ENCODE results near the gene TNRC6C.
"Not testable (repeated sequence)": the region's sequence is repeated elsewhere in the genome, so short reads cannot be mapped to it uniquely, and the experiment has no call there.

TNRC6C gene

DNA sequence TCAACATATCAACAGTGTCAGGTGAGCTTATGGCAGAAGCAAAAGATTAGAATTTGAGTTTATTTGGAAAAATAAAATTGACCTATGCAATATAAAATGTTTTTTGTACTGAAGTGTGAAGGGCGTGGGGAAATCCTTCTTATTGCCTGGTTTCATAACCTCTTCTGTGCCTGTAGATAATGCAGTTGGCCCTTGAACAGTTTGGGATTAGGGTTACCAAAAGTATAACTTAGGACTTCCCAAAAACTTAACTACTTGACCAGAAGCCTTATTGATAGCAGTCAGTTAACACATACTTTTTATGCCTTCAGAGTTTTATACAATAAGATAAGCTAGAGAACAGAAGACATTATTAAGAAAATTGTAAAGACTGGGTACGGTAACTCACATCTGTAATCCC is 104.1 kb downstream of the TNRC6C start:
- no peak overlapping the region for H3K4me3 ChIP-seq (ENCODE audit: low read depth, low read length)
- no peak for DNase-seq (ENCODE audit: low read depth)
- TF ChIP-seq, protein P1, sequence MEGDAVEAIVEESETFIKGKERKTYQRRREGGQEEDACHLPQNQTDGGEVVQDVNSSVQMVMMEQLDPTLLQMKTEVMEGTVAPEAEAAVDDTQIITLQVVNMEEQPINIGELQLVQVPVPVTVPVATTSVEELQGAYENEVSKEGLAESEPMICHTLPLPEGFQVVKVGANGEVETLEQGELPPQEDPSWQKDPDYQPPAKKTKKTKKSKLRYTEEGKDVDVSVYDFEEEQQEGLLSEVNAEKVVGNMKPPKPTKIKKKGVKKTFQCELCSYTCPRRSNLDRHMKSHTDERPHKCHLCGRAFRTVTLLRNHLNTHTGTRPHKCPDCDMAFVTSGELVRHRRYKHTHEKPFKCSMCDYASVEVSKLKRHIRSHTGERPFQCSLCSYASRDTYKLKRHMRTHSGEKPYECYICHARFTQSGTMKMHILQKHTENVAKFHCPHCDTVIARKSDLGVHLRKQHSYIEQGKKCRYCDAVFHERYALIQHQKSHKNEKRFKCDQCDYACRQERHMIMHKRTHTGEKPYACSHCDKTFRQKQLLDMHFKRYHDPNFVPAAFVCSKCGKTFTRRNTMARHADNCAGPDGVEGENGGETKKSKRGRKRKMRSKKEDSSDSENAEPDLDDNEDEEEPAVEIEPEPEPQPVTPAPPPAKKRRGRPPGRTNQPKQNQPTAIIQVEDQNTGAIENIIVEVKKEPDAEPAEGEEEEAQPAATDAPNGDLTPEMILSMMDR (IDR thresholded peaks at IDR 0.05; ENCODE audit: low read depth, low read length, missing control alignments) = no peak

- no peak overlapping the region for H3K4me3 ChIP-seq (ENCODE audit: low read depth, low read length)
- TF ChIP-seq, protein P1 (IDR thresholded peaks at IDR 0.05; ENCODE audit: low read depth, low read length, missing control alignments) = no peak
- no peak for DNase-seq (ENCODE audit: low read depth)
These were observed 105.0 kb downstream of the TNRC6C start for GRCh38 chr17:78063489-78063888.

DNA sequence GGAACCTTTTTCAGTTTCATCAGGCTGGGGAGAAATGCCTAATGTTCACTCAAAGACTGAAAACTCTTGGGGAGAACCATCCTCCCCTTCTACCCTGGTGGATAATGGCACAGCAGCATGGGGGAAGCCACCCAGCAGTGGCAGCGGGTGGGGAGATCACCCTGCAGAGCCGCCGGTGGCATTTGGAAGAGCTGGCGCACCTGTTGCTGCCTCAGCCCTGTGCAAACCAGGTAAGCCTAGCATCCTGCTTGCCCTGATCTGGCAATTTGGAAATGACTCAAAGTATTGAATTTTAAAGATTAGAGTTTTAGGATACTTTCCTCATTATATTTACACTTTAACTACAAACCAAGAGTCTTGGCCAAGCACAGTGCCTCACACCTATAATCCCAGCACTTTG is 106.2 kb downstream of the TNRC6C start:
- no peak for DNase-seq (ENCODE audit: low read depth)
- no peak overlapping the region for H3K4me3 ChIP-seq (ENCODE audit: low read depth, low read length)
- TF ChIP-seq, protein P1 (IDR thresholded peaks at IDR 0.05; ENCODE audit: low read depth, low read length, missing control alignments) = no peak

GRCh38 chr17:78066976-78067375 is 108.5 kb downstream of the TNRC6C start:
- not testable (repeated sequence) for H3K4me3 ChIP-seq (ENCODE audit: low read depth, low read length); DNase-seq (ENCODE audit: low read depth)

GRCh38 chr17:78069695-78070094 is 111.2 kb downstream of the TNRC6C start:
- no peak for DNase-seq (ENCODE audit: low read depth)
- TF ChIP-seq, protein P1 (IDR thresholded peaks at IDR 0.05; ENCODE audit: low read depth, low read length, missing control alignments) = no peak
- no peak overlapping the region for H3K4me3 ChIP-seq (ENCODE audit: low read depth, low read length)

- TF ChIP-seq, protein P1 (IDR thresholded peaks at IDR 0.05; ENCODE audit: low read depth, low read length, missing control alignments) = no peak
- H3K4me3 ChIP-seq (ENCODE audit: low read depth, low read length) = no peak overlapping the region
- DNase-seq (ENCODE audit: low read depth) = no peak
These were observed 114.5 kb downstream of the TNRC6C start for GRCh38 chr17:78072961-78073360.

- TF ChIP-seq, protein P1 (IDR thresholded peaks at IDR 0.05; ENCODE audit: low read depth, low read length, missing control alignments) = no peak
- no peak overlapping the region for H3K4me3 ChIP-seq (ENCODE audit: low read depth, low read length)
- no peak for DNase-seq (ENCODE audit: low read depth)
These were observed 116.5 kb downstream of the TNRC6C start for GRCh38 chr17:78075011-78075410.

- no peak for DNase-seq (ENCODE audit: low read depth)
- TF ChIP-seq, protein P1 (IDR thresholded peaks at IDR 0.05; ENCODE audit: low read depth, low read length, missing control alignments) = no peak
- no peak overlapping the region for H3K4me3 ChIP-seq (ENCODE audit: low read depth, low read length)
These were observed 117.0 kb downstream of the TNRC6C start for GRCh38 chr17:78075545-78075944.

Measured in GM12864 (cell line).